Neutrophil (primary cell): ENCODE measurements around the gene ZNF214.
"Not testable (repeated sequence)": the region's sequence is repeated elsewhere in the genome, so short reads cannot be mapped to it uniquely, and the experiment has no call there.

ENCODE experiments used
- H3K27ac ChIP-seq: fragments of 200-600 bp; sonication (generic); 2 replicates; pipeline ENCODE4 v1.5.1; 2016; ENCODE audit warnings: mild to moderate bottlenecking, moderate library complexity
- H3K27me3 ChIP-seq: fragments of 200-600 bp; sonication (generic); 2 replicates; pipeline ENCODE4 v1.6.0; 2016; ENCODE audit warnings: mild to moderate bottlenecking
- H3K36me3 ChIP-seq: fragments of 200-600 bp; sonication (generic); 2 replicates; pipeline ENCODE4 v1.5.1; 2017
- H3K4me1 ChIP-seq, 2 experiments: fragments of 200-600 bp in 1 of 2; sonication (generic) in 1 of 2; 1 replicate in 1 of 2; 2 replicates in 1 of 2; pipeline versions ENCODE4 v1.5.1 to v1.6.1; 2013 to 2016; ENCODE audit warnings: low read depth in 1 of 2, low read length in 1 of 2, mild to moderate bottlenecking in 1 of 2, moderate library complexity in 1 of 2; ENCODE audit not compliant: control insufficient read depth in 1 of 2, insufficient read depth in 1 of 2
- H3K4me3 ChIP-seq, 2 experiments: fragments of 200-600 bp in 1 of 2; sonication (generic) in 1 of 2; 1 replicate in 1 of 2; 2 replicates in 1 of 2; pipeline ENCODE4 v1.5.1; 2013 to 2016; ENCODE audit warnings: low read depth in 1 of 2, low read length in 1 of 2, mild to moderate bottlenecking in 1 of 2, moderate library complexity in 1 of 2
- H3K9me3 ChIP-seq: fragments of 200-600 bp; sonication (generic); 2 replicates; pipeline ENCODE4 v1.5.1; 2016
- CTCF ChIP-seq: fragments of 200-600 bp; sonication (generic); IDR thresholded peaks from 2 replicates; pipeline ENCODE4 v1.5.1; 2016; ENCODE audit warnings: antibody characterized with exemption

Gene ZNF214

GRCh38 chr11:6962673-6963072 is 57.5 kb downstream of the ZNF214 start:
- Histone ChIP-seq H3K4me3 (no peak overlapping the region), H3K36me3 (no peaks in the 10 kb centered on the region), H3K4me1 (no peaks in the 10 kb centered on the region), H3K27ac (no peak overlapping the region), H3K9me3 (no peaks in the 10 kb centered on the region), H3K27me3 (no peaks in the 10 kb centered on the region)
- no peak for TF ChIP-seq CTCF

- no peaks in the 10 kb centered on the region for H3K9me3 ChIP-seq
- no peak overlapping the region for H3K4me3 ChIP-seq
- H3K27ac ChIP-seq, result no peak overlapping the region
- H3K4me1 ChIP-seq, result no peaks in the 10 kb centered on the region
- TF ChIP-seq CTCF, result no peak
- H3K36me3 ChIP-seq, result no peaks in the 10 kb centered on the region
- H3K27me3 ChIP-seq, result no peaks in the 10 kb centered on the region
Observed at GRCh38 chr11:6962141-6962540, 58.0 kb downstream of the ZNF214 start.

- H3K27ac ChIP-seq, H3K4me3 ChIP-seq, H3K27me3 ChIP-seq, H3K4me1 ChIP-seq, H3K9me3 ChIP-seq, H3K36me3 ChIP-seq: not testable (repeated sequence)
Observed at GRCh38 chr11:6954248-6954647, 65.9 kb downstream of the ZNF214 start.
